HG02970 (cell line): ENCODE results near the gene VSIG4.
"Not testable (repeated sequence)": the region's sequence is repeated elsewhere in the genome, so short reads cannot be mapped to it uniquely, and the experiment has no call there.

Experiments
- ATAC-seq: cut with Tn5 transposase; IDR thresholded peaks from one replicate; pipeline ENCODE4 v1.9.1; 2021; ENCODE audit warnings: mild to moderate bottlenecking, moderate library complexity, moderate number of reproducible peaks; ENCODE audit not compliant: unreplicated experiment, low FRiP score

The VSIG4 gene, protein sequence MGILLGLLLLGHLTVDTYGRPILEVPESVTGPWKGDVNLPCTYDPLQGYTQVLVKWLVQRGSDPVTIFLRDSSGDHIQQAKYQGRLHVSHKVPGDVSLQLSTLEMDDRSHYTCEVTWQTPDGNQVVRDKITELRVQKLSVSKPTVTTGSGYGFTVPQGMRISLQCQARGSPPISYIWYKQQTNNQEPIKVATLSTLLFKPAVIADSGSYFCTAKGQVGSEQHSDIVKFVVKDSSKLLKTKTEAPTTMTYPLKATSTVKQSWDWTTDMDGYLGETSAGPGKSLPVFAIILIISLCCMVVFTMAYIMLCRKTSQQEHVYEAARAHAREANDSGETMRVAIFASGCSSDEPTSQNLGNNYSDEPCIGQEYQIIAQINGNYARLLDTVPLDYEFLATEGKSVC

DNA sequence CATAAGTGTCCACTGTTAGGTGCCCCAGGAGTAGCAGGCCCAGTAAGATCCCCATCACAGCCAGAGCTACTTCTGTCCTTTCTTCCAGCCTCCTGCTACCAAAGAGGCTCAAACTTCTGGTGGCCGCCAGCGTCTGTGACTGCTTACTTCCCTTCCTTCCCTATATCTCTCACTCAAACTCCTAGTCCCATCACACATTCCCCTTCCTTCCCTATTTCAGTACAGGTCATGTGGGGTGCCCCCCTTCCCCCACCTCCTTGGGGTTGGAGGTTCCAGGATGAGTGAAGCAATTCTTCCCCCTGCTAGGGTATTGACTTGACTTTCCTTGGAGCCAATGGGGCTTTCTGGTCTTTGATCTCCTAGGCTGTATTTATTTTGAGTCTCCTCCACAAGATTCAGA is at the start of gene VSIG4:
VSIG4 (minus strand) TSS at position 137 of the 400 bp plus-strand sequence; CDS start at position 55, 82 bp downstream.
- no peak for ATAC-seq

DNA sequence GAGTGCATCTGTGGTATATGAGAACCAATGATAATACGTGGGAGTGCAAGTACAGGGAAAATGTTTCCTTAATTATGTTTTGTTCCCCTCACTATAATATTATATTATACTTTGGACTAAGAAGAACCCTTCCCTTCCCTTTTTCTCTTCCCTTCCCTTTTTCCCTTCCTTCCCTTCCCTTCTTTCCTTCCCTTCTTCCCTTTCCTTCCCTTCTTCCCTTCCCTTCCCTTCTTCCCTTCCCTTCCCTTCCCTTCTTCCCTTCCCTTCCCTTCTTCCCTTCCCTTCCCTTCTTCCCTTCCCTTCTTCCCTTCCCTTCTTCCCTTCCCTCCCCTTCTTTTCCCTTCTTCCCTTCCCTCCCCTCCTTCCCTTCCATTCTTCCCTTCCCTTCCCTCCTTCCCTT is 36.9 kb upstream of the VSIG4 start:
- ATAC-seq, result no peak

DNA sequence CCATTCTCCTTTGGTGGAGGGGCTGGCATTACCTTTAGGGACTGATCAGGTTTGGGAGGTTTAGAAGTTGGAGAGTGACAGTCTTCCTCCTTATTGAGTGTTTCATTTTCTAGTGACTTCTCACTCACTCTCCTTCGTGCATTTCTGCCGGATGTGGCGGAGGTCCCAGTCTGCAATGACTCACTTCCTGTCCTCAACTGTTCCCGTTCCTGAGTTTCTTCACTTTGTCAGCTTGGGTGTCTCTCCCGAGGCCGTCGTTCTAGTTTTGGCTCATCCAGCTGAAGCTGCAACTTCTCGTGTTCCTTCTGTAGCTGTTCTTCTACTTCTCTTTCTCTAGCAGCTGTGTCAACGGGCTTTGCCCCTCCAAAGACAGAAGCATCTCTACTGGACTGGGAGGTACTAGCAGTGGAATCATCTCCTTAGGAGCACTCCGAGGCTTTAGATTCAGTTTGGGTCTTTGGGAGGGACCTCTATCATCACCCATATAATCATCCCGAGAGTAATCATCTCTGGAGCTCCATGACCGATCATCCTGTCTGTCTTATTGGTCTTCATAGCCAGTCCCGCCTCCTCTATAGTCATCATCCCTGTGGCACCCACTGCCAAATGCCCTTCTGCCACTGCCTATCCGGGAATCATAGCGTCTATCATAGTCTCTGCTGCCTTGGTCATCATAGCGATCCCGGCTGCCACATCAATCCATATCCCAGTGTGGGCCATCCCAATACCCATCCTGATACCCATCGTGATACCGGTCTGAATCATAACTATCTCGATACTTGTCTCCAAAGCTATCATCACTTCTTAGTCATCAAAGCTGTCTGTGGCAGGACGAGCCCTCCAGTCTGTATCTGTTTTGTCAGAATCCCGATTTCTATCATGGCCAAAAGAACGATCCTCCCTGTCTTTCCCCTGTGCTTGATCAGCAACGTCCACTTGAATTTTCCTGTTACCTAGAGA is 35.3 kb upstream of the VSIG4 start:
- no peak for ATAC-seq

DNA sequence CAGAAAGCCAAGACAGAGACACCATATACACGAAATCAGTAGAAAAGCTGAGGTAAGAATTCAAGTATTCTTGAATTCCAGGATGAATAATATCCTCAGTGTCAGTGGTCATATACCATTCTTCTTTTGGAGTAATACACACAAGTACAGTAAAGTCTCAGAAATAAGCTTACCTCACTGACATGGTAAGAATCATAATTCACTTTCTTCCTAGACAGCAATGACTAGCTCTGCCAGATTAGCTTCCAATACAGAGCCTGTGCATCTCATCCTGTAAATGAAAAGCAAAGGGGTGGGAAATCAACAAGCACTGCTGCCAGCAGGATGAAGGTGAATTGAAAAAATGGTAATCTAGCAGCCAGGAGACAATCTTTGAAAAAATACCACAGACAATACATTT is 31.2 kb upstream of the VSIG4 start:
- no peak for ATAC-seq

DNA sequence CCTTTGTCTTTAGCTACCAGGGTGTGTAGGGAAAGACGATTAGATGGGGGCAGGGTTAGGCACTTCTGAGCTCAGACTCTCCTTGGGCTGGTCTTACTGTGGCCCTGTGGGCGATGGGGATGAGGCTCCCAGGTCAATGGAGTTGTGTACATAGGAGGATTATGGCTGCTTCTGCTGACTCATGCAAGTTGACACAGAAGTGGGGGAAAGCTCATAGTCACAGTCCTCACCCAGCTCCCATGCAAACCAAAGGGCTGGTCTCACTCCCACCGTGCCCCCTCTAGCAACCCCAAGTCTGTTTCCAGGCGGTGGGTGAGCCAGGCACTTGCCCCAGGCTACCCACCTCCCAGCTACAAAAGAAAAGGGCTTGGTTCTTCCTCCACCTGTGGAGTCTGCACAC is 24.4 kb upstream of the VSIG4 start:
- ATAC-seq, result no peak

DNA sequence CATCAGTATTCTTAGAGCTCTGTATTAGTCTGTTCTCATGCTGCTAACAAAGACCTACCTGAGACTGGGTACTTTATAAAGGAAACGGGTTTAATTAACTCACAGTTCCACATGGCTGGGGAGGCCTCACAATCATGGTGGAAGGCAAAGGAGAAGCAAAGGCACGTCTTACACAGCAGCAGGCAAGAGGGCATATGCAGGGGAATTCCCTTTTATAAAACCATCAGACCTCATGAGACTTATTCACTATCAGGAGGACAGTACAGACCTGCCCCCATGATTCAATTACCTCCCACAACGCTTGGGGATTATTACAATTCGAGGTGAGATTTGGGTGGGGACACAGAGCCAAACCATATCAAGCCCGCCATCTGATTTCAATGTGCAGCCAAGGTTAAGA is 17.1 kb upstream of the VSIG4 start:
- not testable (repeated sequence) for ATAC-seq

DNA sequence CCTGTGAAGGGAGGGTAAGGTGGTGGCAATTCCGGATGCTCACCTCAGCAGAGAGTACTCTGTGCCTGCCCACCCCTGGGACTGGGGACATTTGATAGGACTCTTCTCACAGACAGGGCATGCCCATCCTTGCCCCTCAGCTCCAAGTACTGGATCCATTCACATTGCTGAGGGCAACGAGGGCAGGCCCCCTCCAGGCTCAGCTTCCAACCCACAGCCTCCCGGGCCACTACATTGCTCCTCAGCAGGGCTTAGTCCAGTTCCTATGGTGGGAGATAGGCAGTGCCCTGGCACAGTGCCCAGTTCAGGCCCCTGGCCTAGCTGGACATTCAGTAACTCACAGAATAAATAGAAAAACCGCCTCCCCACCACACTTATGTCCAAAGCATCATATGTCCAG is 15.1 kb upstream of the VSIG4 start:
- no peak for ATAC-seq

DNA sequence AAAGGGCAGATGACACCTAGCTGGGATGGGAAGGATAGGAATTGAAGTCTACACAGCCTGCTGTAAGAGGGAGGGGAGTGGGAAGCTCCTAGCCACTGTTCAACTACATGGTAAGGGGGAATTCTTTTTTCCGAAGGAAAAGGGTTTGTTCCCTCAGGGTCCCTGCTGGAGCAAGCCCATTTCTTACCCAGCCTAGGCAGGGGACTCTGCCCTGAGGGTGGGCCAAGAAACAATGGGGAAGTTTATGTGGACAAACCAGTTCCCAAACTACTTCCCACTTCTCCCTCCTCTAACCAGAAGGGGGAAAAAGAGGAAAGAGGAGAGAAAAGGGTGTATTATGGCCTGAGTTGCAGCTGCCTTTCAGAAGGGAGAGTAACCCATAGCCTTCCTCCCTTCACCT is 13.5 kb upstream of the VSIG4 start:
- no peak for ATAC-seq

DNA sequence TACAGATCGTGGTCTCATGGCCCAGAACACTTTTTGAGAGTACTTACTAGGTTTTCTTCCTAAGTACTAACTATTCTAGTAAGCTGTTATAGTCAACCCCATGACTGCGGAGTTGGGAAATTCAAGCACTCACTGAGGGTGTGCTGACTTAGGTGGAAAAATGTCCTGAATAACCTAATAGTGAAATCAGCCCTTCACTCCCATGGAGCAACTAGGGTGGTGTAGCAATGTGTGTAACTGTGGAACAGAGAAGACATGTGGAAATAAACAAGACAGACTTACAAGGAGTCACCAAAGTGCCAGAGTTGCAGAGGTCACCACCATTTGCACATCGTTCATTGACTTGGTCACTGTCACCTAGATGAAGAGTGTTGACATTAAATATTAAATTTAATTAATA is 12.1 kb upstream of the VSIG4 start:
- ATAC-seq, result no peak

DNA sequence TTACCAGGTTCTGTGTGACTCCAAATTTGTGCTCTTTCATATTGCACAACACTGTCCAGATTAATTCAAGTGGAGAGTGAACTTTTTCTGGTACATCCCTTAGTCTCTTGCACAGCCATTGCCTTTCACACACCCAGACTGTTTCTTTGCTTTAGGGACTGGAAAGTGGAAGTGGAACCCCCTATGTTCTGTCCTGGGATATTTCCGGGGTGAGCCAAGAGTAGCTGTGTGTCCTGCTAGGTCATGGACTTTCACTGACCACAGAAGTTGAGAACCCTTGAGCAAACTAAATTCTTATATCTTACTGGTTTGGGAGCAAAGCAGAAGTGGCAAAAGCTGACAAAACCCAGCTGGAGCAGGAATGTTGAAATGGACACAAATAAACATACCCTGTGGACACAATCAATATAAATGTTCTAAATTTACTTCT is 10.3 kb upstream of the VSIG4 start:
- ATAC-seq, result no peak

DNA sequence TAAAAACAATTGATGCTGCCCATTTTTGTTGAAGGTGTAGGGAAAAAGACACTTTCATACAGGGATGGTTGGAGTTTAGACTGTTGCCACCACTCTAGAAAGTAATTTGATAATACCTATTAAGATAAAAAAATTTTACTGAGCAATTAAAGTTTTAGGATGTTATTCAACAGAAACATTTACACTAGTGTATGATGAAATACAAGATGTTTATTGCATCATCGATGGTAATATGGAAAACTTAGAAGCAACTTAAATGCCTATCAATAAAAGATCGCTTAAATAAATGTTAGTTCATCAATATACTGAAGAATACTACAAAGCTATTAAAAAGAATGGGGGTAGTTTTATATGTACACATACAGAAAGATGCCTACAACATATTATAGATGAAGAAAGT is 9.2 kb upstream of the VSIG4 start:
- no peak for ATAC-seq

DNA sequence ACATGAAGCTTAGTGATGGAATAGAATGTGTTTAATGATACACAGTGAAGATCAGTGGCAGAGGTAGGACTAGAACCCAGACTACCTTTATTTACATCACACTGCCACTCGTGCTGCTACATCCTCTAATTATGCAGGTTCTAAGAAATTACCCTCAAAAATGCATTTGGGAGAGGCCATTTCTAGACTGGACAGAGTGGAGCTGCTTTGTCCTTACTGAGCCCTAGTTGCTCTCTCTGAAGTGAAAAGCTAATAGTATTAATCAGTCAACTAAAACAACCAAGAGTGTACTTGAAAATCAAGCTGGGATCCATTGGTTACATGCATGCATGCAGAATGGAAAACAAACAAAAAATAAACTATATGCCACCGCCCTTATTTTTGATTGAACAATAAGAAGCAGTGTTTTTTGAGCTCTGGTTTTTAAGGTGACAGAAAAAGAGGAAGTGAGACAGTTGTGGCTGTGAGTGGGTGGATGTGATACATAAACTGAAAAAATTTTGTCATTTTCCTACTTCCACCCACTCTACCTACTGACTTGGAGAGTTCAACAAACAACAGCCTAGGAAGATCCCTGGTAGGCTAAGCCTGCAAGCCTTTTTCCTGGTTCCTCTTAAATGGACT is 6.8 kb upstream of the VSIG4 start:
- peak; percentile 72 for ATAC-seq

DNA sequence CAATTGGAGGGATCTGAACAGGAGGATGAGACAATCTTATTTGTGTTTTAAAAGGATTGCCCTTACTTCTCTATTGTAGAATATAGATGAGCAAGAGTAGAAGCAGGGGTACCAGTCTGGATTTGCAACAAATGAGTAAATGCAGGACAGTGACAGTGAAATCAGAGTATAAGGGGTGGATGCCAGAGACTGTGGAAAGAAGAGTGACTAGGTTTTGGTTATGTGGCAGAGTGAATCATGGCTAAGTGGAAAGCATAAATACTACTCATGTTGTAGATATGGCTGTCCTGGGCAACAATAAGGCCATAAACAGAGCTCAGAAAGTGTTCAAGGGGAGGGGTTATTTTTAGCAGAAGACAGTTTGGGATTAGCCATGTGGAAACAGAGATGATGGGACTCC is 6.0 kb upstream of the VSIG4 start:
- no peak for ATAC-seq

DNA sequence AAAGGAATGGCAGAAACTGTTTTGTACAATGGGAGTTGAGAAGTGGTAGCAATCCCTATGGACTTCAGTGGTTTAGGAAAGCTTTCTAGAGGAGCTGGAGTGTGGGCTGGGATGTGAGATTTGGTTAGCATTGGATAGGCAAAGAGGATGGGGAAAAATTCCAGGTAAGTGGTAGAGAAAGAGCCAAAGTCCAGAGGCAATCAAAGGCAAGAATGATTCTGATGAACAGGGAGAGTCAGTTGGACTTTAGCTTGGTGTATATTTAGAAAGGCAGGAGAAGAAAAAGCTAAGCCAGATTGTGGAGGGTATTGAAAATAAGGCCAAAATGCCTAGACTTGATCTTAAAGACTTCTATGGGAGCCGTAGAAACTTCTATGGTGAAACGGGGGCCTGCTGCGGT is 3.7 kb upstream of the VSIG4 start:
- ATAC-seq, result no peak

DNA sequence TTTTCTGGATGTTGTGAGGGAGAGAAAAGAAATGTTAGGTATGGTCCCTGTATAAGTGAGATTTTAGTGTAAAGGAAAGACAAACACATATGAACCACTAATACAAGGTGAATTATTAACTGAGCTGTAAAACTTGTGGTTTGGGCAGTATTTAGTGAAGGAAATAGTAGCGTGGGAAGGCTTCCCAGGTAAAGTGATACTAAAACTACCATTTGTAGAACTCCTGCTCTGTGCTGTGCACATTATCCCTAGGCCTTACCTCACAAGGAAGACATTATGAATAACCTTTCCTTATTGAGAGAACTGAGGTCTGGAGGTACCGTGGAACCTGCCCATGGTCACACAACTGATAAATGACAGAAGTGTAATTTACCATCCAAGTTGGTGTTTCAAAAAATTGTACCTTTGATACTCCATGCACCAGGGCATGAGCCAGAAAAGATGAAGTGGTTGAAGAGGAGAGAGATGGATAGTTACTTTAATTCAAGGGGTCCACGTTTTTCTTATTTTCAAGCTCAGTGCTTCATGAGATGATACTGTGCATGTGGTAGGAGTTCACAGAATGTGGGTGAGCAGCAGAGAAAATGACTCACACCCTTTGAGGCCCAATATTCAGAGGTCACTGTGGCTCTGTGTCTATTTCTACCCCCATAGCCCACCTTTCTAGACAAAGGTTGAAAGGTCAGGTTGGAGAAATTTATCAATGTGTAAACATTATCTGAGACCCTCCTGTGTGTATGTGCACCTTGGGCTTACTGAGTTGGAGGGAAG is 2.6 kb upstream of the VSIG4 start:
- ATAC-seq, result no peak

DNA sequence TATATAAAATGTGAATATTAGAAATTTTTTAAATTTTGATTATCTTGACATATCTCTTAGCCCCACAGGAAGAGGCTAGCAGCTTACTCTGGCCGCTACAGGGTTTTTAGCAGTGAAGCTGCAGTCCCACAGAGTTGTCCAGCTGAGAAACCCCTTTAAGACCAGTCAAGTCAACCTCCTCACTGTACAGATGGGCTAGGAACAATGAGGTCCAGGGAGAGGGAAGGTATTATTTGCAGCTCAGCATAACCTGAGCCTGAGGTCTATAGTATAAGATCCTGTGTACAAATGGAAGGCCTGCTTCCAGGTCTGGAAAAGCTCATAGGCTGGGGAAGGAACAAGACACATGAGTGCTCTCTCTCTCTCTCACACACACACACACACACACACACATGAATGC is 1.8 kb downstream of the VSIG4 start:
- ATAC-seq, result no peak

DNA sequence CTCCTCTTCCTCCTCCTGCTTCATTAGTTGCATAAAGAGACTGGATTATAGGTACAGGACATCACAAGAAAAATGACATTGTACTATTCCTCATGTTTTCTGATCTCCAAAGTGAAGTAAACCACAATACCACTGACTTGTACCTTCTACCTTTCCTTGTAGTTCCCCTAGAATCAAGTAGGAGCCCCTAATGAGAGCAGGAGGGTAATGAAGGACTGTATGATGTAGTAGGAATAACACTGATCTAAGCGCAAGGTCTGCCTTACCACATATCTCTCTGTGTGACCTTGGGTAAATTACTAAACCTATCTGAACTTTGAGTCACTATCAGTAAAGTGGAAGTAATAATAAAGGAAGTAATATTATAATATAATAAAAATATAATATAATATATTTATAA is 3.6 kb downstream of the VSIG4 start:
- ATAC-seq, result no peak

DNA sequence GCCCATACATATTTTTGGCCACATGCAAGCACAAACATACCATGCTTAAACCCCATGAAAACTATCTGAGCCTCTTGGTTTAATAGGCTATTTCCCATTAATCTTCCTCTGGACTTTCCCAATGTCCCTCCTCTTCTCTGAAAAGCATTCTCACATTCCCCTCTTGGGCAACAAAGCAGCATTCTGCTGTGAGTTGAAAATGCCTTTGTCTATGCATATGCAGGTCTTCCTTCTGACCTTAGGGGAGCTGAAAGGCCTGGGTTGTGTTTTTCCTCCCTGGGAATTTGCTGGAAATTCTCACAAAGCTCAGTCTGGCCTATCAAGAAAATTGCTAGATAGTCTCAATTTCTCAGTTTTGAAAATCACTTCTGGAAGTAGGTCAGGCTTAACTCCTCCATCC is 4.2 kb downstream of the VSIG4 start:
- no peak for ATAC-seq

DNA sequence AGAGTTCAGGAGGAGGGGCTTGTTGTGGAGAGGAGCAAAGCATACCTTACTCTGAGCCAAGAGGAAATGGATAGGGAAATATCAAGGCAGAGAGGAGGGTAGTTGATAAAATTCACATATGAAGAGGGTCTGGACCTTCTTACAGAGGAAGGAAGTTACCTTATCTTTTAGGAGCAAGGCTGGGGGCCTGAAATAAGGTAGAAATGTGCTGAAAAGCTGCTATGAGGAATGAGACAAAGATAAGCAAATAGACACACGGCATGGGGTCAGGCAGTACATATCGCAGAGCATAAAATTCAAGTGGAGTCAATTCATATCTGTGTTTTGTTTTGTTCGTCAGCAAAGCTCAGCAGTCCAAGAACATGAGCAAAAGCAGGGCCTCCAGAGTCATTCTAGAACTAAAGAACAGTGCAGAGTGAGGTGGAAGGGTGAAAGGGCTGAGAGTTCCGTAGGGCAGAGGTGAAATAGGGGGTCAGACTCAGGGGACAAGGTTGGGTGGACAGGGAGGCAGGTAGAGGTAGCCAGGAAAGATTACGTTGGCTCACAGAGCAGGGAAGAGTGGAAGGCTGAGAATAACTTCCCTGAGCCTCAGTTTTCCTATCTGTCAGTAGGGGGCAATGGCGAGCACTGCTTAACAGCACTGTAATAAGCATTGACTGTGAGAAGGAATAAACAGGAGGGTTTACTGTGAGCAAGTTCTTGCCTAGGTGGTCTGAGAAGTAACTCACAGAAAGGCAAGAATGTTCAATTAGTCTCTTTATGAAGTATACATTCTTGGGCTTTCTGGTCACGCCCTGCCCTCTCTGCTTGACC is 9.2 kb downstream of the VSIG4 start:
- ATAC-seq, result peak; percentile 66
